Measurements from ENCODE around the gene TSPAN17.

Gene TSPAN17

DNA sequence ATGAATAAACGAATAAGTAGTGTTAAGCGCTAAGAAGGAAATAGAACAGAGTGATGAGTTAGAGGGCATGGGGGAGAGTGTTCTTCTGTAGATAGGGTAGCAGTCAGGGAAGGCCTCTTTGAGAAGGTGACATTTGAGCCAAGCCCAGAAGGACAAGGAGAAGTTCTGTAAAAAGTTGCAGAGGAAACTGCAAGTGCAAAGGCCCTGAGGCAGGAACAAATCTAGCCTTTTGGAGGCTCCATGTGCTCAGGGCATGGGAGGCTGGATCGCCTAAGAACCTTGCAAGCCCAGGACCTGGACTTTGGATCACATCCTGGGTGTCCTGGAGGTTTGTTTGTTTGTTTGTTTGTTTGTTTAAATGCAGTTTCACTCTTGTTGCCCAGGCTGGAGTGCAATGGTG, 8.8 kb upstream of the TSPAN17 start:
- Histone ChIP-seq H3K9me3 (no peaks in the 10 kb centered on the region), H3K36me3 (no peaks in the 10 kb centered on the region), H3K27me3 (peaks cover 56% of the 10 kb centered on the region), H3K27ac (no peak overlapping the region), H3K4me1 (ENCODE audit: control insufficient read depth in 1 of 2, insufficient read depth in 1 of 2, low read depth in 1 of 2, low read length in 1 of 2) (no peaks in the 10 kb centered on the region), H3K4me3 (ENCODE audit: low read depth in 1 of 2, low read length in 1 of 2) (no peak overlapping the region)
- TF ChIP-seq, protein P1, sequence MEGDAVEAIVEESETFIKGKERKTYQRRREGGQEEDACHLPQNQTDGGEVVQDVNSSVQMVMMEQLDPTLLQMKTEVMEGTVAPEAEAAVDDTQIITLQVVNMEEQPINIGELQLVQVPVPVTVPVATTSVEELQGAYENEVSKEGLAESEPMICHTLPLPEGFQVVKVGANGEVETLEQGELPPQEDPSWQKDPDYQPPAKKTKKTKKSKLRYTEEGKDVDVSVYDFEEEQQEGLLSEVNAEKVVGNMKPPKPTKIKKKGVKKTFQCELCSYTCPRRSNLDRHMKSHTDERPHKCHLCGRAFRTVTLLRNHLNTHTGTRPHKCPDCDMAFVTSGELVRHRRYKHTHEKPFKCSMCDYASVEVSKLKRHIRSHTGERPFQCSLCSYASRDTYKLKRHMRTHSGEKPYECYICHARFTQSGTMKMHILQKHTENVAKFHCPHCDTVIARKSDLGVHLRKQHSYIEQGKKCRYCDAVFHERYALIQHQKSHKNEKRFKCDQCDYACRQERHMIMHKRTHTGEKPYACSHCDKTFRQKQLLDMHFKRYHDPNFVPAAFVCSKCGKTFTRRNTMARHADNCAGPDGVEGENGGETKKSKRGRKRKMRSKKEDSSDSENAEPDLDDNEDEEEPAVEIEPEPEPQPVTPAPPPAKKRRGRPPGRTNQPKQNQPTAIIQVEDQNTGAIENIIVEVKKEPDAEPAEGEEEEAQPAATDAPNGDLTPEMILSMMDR (IDR thresholded peaks at IDR 0.05) = no peak

GRCh38 chr5:176639208-176639607, 8.1 kb upstream of the TSPAN17 start:
- H3K36me3 ChIP-seq = no peaks in the 10 kb centered on the region
- TF ChIP-seq, protein P1 (IDR thresholded peaks at IDR 0.05) = no peak
- no peaks in the 10 kb centered on the region for H3K9me3 ChIP-seq
- peaks cover 48% of the 10 kb centered on the region for H3K27me3 ChIP-seq
- no peak overlapping the region for H3K27ac ChIP-seq
- no peaks in the 10 kb centered on the region for H3K4me1 ChIP-seq (ENCODE audit: control insufficient read depth in 1 of 2, insufficient read depth in 1 of 2, low read depth in 1 of 2, low read length in 1 of 2)
- H3K4me3 ChIP-seq (ENCODE audit: low read depth in 1 of 2, low read length in 1 of 2) = no peak overlapping the region

- Histone ChIP-seq H3K4me3 (ENCODE audit: low read depth in 1 of 2, low read length in 1 of 2) (no peak overlapping the region), H3K27ac (no peak overlapping the region), H3K4me1 (ENCODE audit: control insufficient read depth in 1 of 2, insufficient read depth in 1 of 2, low read depth in 1 of 2, low read length in 1 of 2) (no peaks in the 10 kb centered on the region), H3K27me3 (peaks cover 45% of the 10 kb centered on the region), H3K9me3 (no peaks in the 10 kb centered on the region), H3K36me3 (no peaks in the 10 kb centered on the region)
- TF ChIP-seq, protein P1 (IDR thresholded peaks at IDR 0.05) = no peak
These were observed 7.3 kb upstream of the TSPAN17 start for GRCh38 chr5:176639981-176640380.

DNA sequence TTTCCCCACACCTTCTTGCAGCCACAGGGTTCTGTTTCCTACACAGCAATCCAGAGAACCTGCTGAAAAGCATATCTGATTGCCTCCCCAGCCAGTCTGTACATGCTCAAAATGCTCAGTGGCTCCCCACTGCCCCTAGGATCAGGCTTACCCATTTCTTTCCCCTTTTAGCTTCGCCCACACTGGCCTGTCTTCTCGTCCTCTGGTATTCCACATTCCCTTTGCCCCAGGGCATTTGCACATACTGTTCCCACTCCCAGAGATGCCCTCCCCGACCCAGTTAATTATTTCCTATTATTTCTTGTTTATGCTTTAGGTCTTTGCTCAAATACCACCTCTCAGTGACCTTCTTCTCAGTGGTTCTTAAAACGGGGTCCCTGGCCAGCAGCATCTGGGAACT, 6.7 kb upstream of the TSPAN17 start:
- H3K4me3 ChIP-seq (ENCODE audit: low read depth in 1 of 2, low read length in 1 of 2) = no peak overlapping the region
- no peak overlapping the region for H3K27ac ChIP-seq
- TF ChIP-seq, protein P1 (IDR thresholded peaks at IDR 0.05) = no peak
- H3K27me3 ChIP-seq = peaks cover 40% of the 10 kb centered on the region
- no peaks in the 10 kb centered on the region for H3K36me3 ChIP-seq
- H3K9me3 ChIP-seq = no peaks in the 10 kb centered on the region
- H3K4me1 ChIP-seq (ENCODE audit: control insufficient read depth in 1 of 2, insufficient read depth in 1 of 2, low read depth in 1 of 2, low read length in 1 of 2) = no peaks in the 10 kb centered on the region

GRCh38 chr5:176642675-176643490, 4.4 kb upstream of the TSPAN17 start:
- no peaks in the 10 kb centered on the region for H3K9me3 ChIP-seq
- TF ChIP-seq, protein P1 (IDR thresholded peaks at IDR 0.05) = no peak

More at GRCh38 chr5:176642675-176643490, 4.4 kb upstream of the TSPAN17 start:
- Histone ChIP-seq H3K4me3 (ENCODE audit: low read depth in 1 of 2, low read length in 1 of 2) (no peak overlapping the region), H3K27me3 (peaks cover 36% of the 10 kb centered on the region), H3K27ac (no peak overlapping the region), H3K36me3 (no peaks in the 10 kb centered on the region), H3K4me1 (ENCODE audit: control insufficient read depth in 1 of 2, insufficient read depth in 1 of 2, low read depth in 1 of 2, low read length in 1 of 2) (peaks cover 13 to 15% of the 10 kb centered on the region in 2 experiments)

All from neutrophil (primary cell).